Activated CD8-positive, alpha-beta memory T cell treated with anti-CD3 and anti-CD28 coated beads for 24 hours (primary cell): ENCODE data around the gene VCX3B.
"Not testable (repeated sequence)": the region's sequence is repeated elsewhere in the genome, so short reads cannot be mapped to it uniquely, and the experiment has no call there.

Source experiments
- DNase-seq: peaks from one replicate; pipeline ENCODE4 v3.0.0-alpha.2; 2020

The VCX3B gene

DNA sequence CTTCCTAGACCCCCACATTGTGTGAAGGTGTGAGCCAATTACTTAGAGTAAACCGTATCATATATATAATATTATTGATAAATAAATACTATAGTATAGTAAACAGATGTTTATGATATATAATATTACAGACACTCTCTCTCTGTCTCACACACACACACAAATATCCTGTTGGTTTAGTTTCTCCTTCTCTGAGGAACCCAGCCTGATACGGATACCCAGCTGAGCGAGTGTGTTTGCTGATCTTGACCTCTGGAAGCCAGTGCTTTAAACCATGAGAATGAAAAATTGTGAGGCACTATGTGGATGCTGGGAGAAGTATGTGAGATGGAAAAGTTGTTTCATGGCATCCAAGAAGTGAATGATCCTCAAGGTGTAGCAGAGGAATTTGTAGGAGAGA, at the start of gene VCX3B:
Gene VCX3B (plus strand): TSS at position 301 of the 400 bp plus-strand sequence. CDS start 621 bp downstream, outside the sequence.
- DNase-seq = not testable (repeated sequence)

DNA sequence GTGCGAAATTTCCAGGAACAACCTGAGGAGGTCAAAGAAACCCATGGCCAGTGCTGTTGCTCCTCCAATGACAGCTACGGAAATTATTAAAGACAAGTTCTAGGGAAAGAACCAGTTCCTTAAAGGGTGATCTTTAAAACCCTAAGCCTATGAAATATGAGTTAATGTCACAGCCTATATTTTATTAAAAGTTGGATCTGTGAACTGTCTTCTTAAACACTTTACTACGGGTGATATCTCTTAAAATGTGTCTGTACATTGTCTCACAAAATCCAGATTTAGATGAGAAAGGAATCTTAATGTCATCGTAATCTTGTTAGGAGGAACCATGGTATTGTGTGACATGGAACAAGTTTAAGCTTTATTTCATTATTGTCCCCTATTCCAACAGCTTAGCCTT, 46.3 kb upstream of the VCX3B start:
- DNase-seq = no peak

DNA sequence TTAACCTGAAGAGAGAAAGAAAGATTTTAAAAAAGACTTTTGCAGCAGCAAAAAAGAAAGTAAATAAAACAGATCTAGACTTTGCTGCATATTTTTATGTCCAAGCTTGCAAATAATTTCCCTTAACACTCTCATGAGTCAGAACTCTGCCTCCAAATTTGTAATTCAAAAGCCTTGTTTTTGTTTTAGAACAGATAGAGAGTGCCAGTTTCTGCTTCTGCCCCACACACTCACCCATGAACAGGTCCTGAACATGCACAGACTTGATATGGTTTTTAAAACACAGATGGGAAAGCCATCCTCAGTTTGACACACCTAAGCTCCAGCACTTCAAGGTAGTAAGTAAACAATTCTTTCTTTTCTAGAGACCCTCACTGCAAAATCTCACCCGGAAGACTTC, 39.7 kb upstream of the VCX3B start:
- DNase-seq = no peak

DNA sequence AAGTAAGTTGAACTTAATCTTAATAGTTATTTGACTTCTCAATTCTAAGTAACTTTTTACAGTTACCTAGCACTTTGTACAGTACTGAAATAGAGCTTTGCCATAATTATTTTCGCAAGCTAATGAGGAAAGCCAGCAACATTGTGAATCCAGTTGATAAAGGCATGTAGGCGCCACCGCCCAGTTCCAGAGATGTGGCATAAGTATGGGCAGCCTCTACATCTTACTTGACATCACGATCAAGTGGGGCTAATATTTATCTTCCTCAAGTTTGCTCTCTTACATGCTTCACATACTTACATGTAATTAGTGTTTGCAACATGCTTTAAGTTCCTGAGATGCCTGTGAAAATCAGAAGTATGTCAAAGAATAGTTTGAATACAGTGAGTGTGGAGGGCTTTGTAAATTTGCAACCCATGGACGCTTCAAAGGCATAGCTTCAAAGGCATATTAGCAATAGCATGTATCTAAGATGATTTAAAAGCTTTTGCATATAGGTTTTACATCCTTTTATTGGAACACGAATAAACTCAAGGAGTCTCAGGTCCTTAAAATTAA, 34.9 kb upstream of the VCX3B start:
- DNase-seq = no peak

GRCh38 chrX:8430444-8430843, 34.2 kb upstream of the VCX3B start:
- no peak for DNase-seq

DNA sequence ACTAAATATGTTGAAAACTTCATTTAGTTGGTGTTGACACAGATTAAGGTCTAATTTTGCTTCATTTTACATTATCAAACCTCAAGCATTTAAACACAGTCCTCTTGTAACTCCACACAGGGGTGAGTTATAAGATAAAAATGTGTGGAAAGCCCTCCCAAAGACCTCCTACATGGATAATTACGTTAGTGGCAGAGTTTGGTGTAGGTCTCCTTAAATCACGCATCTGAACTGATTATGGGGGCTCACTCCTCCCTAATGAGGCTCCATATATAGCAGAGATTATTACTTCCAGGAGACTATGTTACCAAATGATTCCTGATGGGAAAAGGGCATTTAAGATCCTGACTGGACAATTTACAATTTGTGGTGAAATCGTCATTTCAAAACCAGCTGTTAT, 32.2 kb upstream of the VCX3B start:
- no peak for DNase-seq

DNA sequence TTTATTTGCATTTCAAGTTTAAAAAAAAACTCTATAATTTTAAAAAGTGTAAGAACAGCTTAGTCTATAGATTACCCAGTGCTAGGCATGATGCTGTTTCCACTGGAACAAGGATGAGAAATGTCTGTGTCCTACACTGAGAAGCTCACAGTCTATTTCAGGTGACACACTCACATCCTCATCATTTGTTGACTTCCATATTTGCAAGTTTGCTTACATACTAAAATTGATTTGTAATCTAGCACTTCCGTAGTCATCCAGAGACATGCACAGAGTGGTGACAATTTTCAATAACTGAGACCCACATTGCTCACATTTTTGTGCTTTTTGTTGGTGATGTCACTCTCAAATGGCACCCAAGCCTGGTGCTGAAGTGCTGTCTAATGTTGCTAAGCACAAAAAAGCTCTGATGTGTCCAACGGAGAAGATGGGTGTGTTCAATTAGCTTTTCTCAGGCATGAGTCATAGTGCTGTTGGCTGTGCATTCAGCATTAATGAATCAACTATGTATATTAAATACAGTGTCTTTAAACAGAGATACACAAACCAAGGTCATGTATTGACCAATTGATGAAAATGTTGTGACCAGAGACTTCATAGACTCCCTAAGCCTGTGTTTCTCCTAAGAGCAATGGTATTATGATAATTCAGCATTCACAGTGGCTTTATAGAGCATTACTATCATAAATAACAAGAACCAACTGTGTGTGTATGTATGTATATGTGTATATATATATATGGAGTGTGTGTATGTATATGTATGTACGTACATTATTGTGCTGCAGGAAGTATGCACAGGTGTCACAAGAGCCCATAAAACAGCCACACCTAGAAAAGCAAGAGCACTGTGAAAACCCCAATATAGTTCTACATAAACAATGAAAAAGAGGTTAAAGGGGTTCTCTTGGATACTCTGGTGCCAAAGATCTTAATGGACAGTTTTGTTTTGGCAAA, 31.2 kb upstream of the VCX3B start:
- DNase-seq = no peak

DNA sequence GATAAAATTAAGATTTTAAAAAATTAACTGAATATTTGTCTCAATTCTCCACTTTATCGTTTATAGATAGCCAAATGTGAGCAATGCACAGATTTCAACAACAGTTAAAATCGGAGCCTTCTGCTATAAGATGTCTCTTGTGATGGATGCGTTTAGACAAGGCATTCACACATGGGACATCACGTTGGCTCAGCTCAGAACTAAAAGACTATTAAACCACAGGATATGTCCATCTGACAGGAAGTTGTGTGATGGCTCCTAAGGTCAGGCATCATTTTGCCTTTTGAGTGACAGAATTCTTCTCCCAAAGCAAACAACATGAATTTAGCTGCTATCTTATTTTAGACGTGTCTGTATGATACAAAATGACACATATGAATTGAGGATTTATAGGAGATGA, 17.3 kb upstream of the VCX3B start:
- no peak for DNase-seq

DNA sequence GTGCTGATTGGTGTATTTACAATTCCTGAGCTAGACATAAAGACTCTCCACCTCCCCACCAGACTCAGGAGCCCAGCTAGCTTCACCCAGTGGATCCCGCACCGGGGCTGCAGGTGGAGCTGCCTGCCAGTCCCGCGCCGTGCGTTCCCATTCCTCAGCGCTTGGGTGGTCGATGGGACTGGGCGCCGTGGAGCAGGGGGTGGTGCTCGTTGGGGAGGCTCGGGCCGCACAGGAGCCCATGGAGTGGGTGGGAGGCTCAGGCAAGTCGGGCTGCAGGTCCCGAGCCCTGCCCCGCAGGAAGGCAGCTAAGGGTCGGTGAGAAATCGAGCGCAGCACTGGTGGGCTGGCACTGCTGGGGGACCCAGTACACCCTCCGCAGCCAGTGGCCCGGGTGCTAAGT, 12.3 kb upstream of the VCX3B start:
- DNase-seq = not testable (repeated sequence)

- no peak for DNase-seq
These were observed 11.0 kb upstream of the VCX3B start for GRCh38 chrX:8453611-8454010.

DNA sequence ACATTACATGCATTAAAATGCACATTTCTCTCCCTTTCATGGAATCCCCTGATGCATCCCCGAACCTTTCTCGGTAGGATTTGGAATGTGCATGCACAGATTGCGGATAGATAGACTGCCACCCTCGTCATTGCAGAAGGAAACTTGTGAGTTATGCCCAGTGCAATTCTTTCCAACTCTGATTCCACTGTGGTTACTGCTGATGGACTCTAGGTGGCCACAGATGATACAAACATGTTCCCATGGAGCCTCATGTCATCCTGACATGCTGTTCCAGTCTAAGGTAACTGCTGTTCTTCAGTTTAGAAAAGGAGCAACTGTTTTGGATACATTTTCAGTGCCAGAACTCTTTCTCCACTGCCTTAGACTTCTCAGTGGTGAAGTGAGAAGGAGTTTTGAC, 9.1 kb upstream of the VCX3B start:
- no peak for DNase-seq

DNA sequence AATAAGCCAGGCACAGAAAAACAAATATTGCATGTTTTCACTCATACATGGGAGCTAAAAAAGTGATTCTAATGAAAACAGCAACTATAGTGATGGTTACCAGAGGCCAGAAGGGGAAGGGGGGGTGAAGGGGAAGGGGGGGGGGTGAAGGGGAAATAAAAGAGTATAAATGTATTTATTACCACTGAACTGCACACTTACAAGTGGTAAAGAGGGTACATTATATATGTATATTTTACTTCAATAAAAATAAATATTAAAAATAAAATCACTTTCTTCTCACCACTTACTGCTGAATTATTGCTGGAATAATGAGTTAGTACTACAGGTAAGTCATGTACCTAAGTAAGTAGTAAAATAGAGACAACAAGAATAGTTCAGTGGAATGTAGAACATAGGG, 2.1 kb upstream of the VCX3B start:
- DNase-seq = no peak

GRCh38 chrX:8484360-8484949, 19.8 kb downstream of the VCX3B start:
- no peak for DNase-seq

DNA sequence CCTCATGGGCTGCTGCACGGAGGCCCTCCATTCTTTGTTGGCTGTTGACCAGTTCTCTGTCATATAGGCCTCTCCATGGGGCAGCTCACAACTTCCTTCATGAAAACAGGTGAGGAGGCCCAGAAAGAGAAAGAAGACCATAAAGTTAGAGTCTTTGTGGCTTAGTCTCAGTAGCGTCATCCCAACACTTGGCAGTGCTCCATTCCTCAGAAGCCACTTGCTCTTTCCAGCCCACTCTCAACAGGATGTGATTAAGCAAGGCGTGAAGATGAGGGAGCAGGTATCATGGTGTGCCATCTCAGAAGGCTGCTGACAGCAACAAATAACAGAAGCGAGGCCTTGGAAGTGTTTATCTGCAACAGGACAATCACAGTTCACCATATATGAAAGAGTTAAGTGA, 30.4 kb downstream of the VCX3B start:
- DNase-seq = not testable (repeated sequence)

- no peak for DNase-seq
These were observed 35.6 kb downstream of the VCX3B start for GRCh38 chrX:8500203-8500602.

DNA sequence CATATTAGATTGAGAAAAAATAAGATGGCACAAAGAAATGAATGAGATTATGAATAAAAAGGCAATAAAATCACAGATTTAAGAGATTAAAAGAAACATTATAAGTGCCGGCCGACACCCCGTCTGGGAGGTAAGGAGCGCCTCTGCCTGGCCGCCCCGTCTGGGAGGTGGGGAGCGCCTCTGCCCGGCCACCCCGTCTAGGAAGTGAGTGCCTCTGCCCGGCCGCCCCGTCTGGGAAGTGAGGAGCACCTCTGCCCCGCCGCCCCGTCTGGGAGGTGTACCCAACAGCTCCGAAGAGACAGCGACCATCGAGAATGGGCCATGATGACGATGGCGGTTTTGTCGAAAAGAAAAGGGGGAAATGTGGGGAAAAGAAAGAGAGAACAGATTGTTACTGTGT, 37.5 kb downstream of the VCX3B start:
- not testable (repeated sequence) for DNase-seq

DNA sequence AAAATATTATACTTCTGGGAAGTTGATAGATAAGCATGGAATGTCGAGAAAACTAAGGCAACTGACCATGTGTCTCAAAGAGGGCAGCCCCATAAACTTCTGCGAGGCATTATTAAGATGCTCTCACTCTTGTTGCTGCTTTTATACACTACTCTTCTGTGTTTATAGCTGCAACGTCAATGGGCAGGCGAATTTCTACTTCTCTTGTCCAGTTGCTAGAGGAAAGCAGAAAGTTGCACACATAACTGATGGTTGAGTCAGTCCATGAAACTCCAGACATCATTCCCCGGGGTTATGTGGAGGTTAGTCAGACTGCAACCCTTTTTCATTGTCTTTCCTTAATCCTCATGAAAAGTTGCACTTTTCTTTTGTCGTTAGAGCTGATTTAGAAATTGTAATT, 39.8 kb downstream of the VCX3B start:
- no peak for DNase-seq
